Right cardiac atrium (tissue), 5 donors: Measurements from ENCODE around the gene FOXR2. TPM values are rescaled to one million over a fixed set of nuclear protein-coding genes. Genes with fewer than 3 reads are reported as not detected.

Experiments
- ATAC-seq, 2 donors: fragments of 200-7000 bp; cut with Tn5 transposase; one replicate each; pipeline versions ENCODE4 v1.8.0 to v1.9.1; 2020; ENCODE audit warnings: moderate library complexity in 2 of 2, mild to moderate bottlenecking in 1 of 2
- DNase-seq, 3 donors: peaks; one replicate each; pipeline ENCODE4 v3.0.0-alpha.2; 2020
- H3K27ac ChIP-seq: one replicate; pipeline ENCODE4 v1.5.1; 2013; ENCODE audit warnings: mild to moderate bottlenecking, low read length, control low read depth, moderate library complexity
- H3K27me3 ChIP-seq: one replicate; pipeline ENCODE4 v1.6.1; 2013; ENCODE audit not compliant: control insufficient read depth, insufficient read depth
- H3K4me1 ChIP-seq: one replicate; pipeline ENCODE4 v1.6.1; 2013; ENCODE audit warnings: low read length; ENCODE audit not compliant: control insufficient read depth, insufficient read depth
- H3K4me3 ChIP-seq: one replicate; pipeline ENCODE4 v1.5.1; 2013; ENCODE audit warnings: low read length, control low read depth
- H3K9me3 ChIP-seq: one replicate; pipeline ENCODE4 v1.6.1; 2013; ENCODE audit warnings: low read length; ENCODE audit not compliant: control insufficient read depth
- WGBS: extraction: QIAGEN DNeasy Blood & Tissue Kit; methylation state at CpG from one replicate; pipeline ENCODE4 v1.1.7; 2013; 5-methylcytosine and 5-hydroxymethylcytosine counted together
- intact Hi-C, 4 donors: fragments of 100-400 bp; cut with DNase I; formaldehyde crosslinking; loops; one replicate each; pipeline versions ENCODE4 v1.11.0 to v1.14.0; 2022 to 2023
- polyA plus RNA-seq: library from polyadenylated mRNA; stranded (reverse); fragments of 200-250 nt; gene quantifications from one replicate; pipeline ENCODE4 v1.2.3, GENCODE V29; 2013
- total RNA-seq, 4 donors: library from RNA; stranded (reverse); fragmentation: NEBNext Ultra II Directional; extraction: Animal tissue kit (Norgen Biotek cat#: 25700); gene quantifications; one replicate each; pipeline ENCODE4 v1.2.1, GENCODE V29; 2021
- donor health status: healthy with polysubstance abuse.
- donor health status: DM: no; HTN: yes; CAD: no.
- donor health status: DM: no; HTN: no; CAD: no.
- donor health status: DM: no; HTN: yes; CAD: no; lungs with severe emphysema.
- donor health status: DM: yes; HTN: yes; CAD: no.

The FOXR2 gene
- total and polyA plus RNA-seq, 5 donors = not detected

DNA sequence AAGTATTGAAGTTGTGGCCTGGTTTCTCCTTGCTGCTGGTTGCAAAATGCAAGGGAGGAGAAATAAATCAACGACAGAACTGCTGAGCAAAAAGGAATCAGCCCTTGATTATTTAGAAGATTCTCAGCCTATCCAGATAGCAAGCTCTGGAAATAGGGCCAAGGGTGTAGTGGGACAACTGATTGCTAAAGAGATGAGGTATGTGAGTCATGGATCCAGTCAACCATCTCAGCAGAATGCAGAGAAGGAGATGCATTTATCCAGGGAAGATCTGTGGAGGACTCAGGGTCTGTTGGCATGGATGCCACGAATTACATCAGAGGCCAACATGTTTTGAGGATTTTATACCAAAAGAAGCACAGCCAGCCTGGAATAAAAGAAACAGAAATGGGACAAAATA is 36.7 kb downstream of the FOXR2 start:
- no peak overlapping the region for H3K4me3 ChIP-seq
- ATAC-seq (no peak), DNase-seq (no peak)
- no peaks in the 10 kb centered on the region for H3K27me3 ChIP-seq
- H3K27ac ChIP-seq = no peak overlapping the region
- H3K4me1 ChIP-seq = no peaks in the 10 kb centered on the region
- WGBS = 40% methylated on average over 2 of the region's 2 CpGs
- H3K9me3 ChIP-seq = no peaks in the 10 kb centered on the region
- intact Hi-C loops = no loop called here

DNA sequence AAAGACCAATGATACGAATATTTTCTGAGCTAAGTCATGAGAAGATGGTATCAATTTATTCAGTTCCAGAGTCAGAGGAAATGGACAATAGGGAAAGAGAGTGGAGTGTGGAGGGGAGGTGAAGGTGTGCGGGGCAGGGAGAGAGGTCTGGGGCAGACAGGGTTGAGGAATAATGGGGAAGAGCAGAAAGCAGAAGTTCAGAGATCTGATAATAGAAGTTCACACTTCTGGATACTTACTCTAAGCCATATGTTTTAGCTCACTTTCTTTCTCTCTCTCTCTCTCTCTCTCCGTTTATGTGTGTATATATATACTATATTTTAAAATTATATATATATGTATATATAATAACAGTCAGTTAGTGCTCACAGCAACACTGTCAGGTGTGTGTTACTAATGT is 40.4 kb downstream of the FOXR2 start:
- no peak overlapping the region for H3K4me3 ChIP-seq
- H3K27ac ChIP-seq = no peak overlapping the region
- intact Hi-C loops = no loop called here
- no peaks in the 10 kb centered on the region for H3K9me3 ChIP-seq
- DNase-seq (no peak), ATAC-seq (no peak)
- H3K4me1 ChIP-seq = no peaks in the 10 kb centered on the region
- H3K27me3 ChIP-seq = no peaks in the 10 kb centered on the region
- WGBS = 61% methylated on average over 3 of the region's 3 CpGs

DNA sequence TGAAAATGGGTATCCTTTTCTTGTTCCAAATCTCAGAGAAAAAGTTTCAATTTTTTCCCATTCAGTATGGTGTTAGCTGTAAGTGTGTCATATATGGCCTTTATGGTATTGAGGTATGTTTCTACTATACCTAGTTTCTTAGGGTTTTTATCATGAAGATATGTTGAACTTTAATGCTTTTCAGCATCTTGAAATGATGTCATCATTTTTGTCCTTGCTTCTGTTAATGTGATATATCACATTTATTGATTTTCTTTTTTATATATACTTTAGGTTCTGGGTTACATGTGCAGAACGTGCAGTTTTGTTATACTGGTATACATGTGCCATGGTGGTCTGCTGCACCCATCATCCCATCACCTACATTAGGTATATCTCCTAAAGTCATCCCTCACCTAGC is 44.9 kb downstream of the FOXR2 start:
- ATAC-seq (no peak), DNase-seq (no peak)
- Histone ChIP-seq H3K9me3 (no peaks in the 10 kb centered on the region), H3K27me3 (no peaks in the 10 kb centered on the region), H3K4me1 (no peaks in the 10 kb centered on the region), H3K27ac (no peak overlapping the region), H3K4me3 (no peak overlapping the region)
- intact Hi-C loops = no loop called here
- WGBS = 70% methylated on average over 1 of the region's 1 CpG

Other genes starting within 250 kb of the FOXR2 start
- 10 to 100 TPM; 21.1 to 26.8 (median 22.7) TPM for gene MAGEH1, start 171.3 kb upstream of the FOXR2 start, total RNA-seq
- gene MAGEH1, start 171.3 kb upstream of the FOXR2 start, polyA plus RNA-seq = 22.1 TPM
- gene USP51, start 133.6 kb upstream of the FOXR2 start, total RNA-seq = 1 to 10 TPM; 3.5 to 5.2 (median 4.3) TPM
- gene USP51, start 133.6 kb upstream of the FOXR2 start, polyA plus RNA-seq = 1.7 TPM
- gene RRAGB, start 94.3 kb downstream of the FOXR2 start, total RNA-seq = 10 to 100 TPM; 11.6 to 15.1 (median 13.6) TPM
- 13.3 TPM for gene RRAGB, start 94.3 kb downstream of the FOXR2 start, polyA plus RNA-seq